Endothelial cell of umbilical vein (primary cell): ENCODE results near the gene S100A7. TPM values are rescaled to one million over a fixed set of nuclear protein-coding genes. Genes with fewer than 3 reads are reported as not detected.

ENCODE experiments used
- BruUV-seq: library from RNA; stranded (reverse); fragments of 400-500 nt; replicated peaks from 2 replicates; lab custom pipeline; 2021; lab: Mats Ljungman, UMichigan
- CTCF ChIA-PET: fragments of 300-600, 350-600 bp; sonication (Branson Sonifier 250); formaldehyde crosslinking; loops from one replicate; lab custom pipeline; 2021; ENCODE audit warnings: antibody characterized with exemption, inconsistent platforms; lab: Charles Lee
- POLR2A ChIA-PET: fragments of 300-600, 350-600 bp; sonication (Branson Sonifier 250); formaldehyde crosslinking; loops from one replicate; lab custom pipeline; 2021; ENCODE audit warnings: antibody characterized with exemption, inconsistent platforms; lab: Charles Lee
- DNase-seq: peaks from one replicate; pipeline ENCODE4 v3.0.0-alpha.2; 2011; ENCODE audit warnings: low read depth, low spot score
- FAIRE-seq: peaks from 2 replicates; lab custom pipeline; 2011; peaks lifted over from hg19 to GRCh38; lab: Jason Lieb, UNC
- H2AFZ ChIP-seq: 2 replicates; pipeline ENCODE4 v1.6.0; 2012; ENCODE audit warnings: low read depth, low read length, control low read depth, inconsistent platforms
- H3K27ac ChIP-seq: 2 replicates; pipeline ENCODE4 v1.5.1; 2011; ENCODE audit warnings: low read depth, mild to moderate bottlenecking, control low read depth, low read length, moderate library complexity; ENCODE audit not compliant: insufficient read depth
- H3K27me3 ChIP-seq, 2 experiments: 2 replicates each; pipeline versions ENCODE4 v1.6.0 to v1.6.1; 2011; ENCODE audit warnings: low read length in 2 of 2, mixed read lengths in 1 of 2; ENCODE audit not compliant: control insufficient read depth in 2 of 2, insufficient read depth in 2 of 2
- H3K36me3 ChIP-seq, 2 experiments: 2 replicates in 1 of 2; 3 replicates in 1 of 2; pipeline ENCODE4 v1.5.1; 2011; ENCODE audit warnings: low read length in 2 of 2, mild to moderate bottlenecking in 1 of 2, moderate library complexity in 1 of 2; ENCODE audit not compliant: control insufficient read depth in 2 of 2, insufficient read depth in 2 of 2; ENCODE audit errors: extremely low read depth in 1 of 2
- H3K4me1 ChIP-seq: 3 replicates; pipeline ENCODE4 v1.5.1; 2011; ENCODE audit warnings: mild to moderate bottlenecking, low read length; ENCODE audit not compliant: control insufficient read depth, insufficient read depth; ENCODE audit errors: extremely low read depth
- H3K4me2 ChIP-seq: 2 replicates; pipeline ENCODE4 v1.6.1; 2011; ENCODE audit warnings: low read length, control low read depth, mixed read lengths; ENCODE audit not compliant: insufficient read depth
- H3K4me3 ChIP-seq, 3 experiments: fragments of 200-600 bp in 1 of 3; sonication (generic), shearing (Covaris generic) in 1 of 3; replicated peaks in 1 of 3; 2 replicates each; pipeline ENCODE4 v1.5.1; 2011 to 2016; ENCODE audit warnings: control low read depth in 3 of 3, low read length in 3 of 3, mild to moderate bottlenecking in 2 of 3, inconsistent platforms in 1 of 3, low read depth in 1 of 3, moderate library complexity in 1 of 3; ENCODE audit not compliant: insufficient read depth in 1 of 3
- H3K79me2 ChIP-seq: 2 replicates; pipeline ENCODE4 v1.6.0; 2012; ENCODE audit warnings: low read length, inconsistent platforms; ENCODE audit not compliant: control insufficient read depth, insufficient read depth
- H3K9ac ChIP-seq: replicated peaks from 2 replicates; pipeline ENCODE3; 2011; ENCODE audit warnings: low read length, control low read depth; ENCODE audit not compliant: insufficient read depth; ENCODE audit errors: extremely low read depth
- H3K9me1 ChIP-seq: replicated peaks from 3 replicates; pipeline ENCODE4 v1.6.0; 2011; ENCODE audit warnings: mild to moderate bottlenecking, low read length; ENCODE audit not compliant: control insufficient read depth, insufficient read depth; ENCODE audit errors: extremely low read depth
- H3K9me3 ChIP-seq: replicated peaks from 2 replicates; pipeline ENCODE4 v1.5.1; 2012; ENCODE audit warnings: low read length, inconsistent platforms; ENCODE audit not compliant: control insufficient read depth, insufficient read depth
- H4K20me1 ChIP-seq: replicated peaks from 2 replicates; pipeline ENCODE3; 2011; ENCODE audit warnings: mild to moderate bottlenecking, low read length; ENCODE audit not compliant: control insufficient read depth, insufficient read depth; ENCODE audit errors: extremely low read depth
- EZH2 ChIP-seq: IDR thresholded peaks from 2 replicates; pipeline ENCODE4 v1.6.1; 2012; ENCODE audit warnings: borderline replicate concordance, low read depth, mild to moderate bottlenecking, moderate library complexity, low read length, inconsistent platforms; ENCODE audit not compliant: severe bottlenecking
- FOS ChIP-seq: IDR thresholded peaks from 2 replicates; pipeline ENCODE4 v1.6.1; 2011; ENCODE audit warnings: mild to moderate bottlenecking, low read length, moderate library complexity, borderline replicate concordance; ENCODE audit not compliant: insufficient read depth
- GATA2 ChIP-seq: IDR thresholded peaks from 2 replicates; pipeline ENCODE4 v1.7.0; 2011; ENCODE audit warnings: low read depth, mild to moderate bottlenecking, moderate library complexity, mixed read lengths, low read length; ENCODE audit not compliant: insufficient read length, insufficient read depth
- JUN ChIP-seq: IDR thresholded peaks from 2 replicates; pipeline ENCODE4 v1.6.1; 2011; ENCODE audit warnings: borderline replicate concordance, low read depth; ENCODE audit not compliant: insufficient read length, insufficient read depth
- POLR2A ChIP-seq: IDR thresholded peaks from 2 replicates; pipeline ENCODE4 v1.6.1; 2012; ENCODE audit warnings: low read depth, mild to moderate bottlenecking, control low read depth, low read length
- POLR2AphosphoS5 ChIP-seq: IDR thresholded peaks from 2 replicates; pipeline ENCODE4 v1.6.1; 2012; ENCODE audit warnings: low read depth, mild to moderate bottlenecking, control low read depth, low read length, moderate library complexity; ENCODE audit not compliant: insufficient read depth
- dilution Hi-C: fragments of 300-500 bp; cut with MboI; formaldehyde crosslinking; loops from one replicate; pipeline ENCODE4 v1.15.0; 2019; ENCODE audit warnings: low sequenced_read_pairs; ENCODE audit not compliant: extremely low pct_ligation_motif_present
- intact Hi-C: fragments of 100-400 bp; cut with micrococcal nuclease; formaldehyde crosslinking; loops from one replicate; pipeline ENCODE4 v1.10.0; 2022
- polyA plus RNA-seq, 4 experiments: library from polyadenylated mRNA; depleted of rRNA in 3 of 4; stranded (reverse) in 3 of 4; unstranded in 1 of 4; fragments of >200 nt; gene quantifications; 2 replicates each; pipeline versions ENCODE4 v1.2.1 to v1.2.3, GENCODE V29; 2011 to 2012; ENCODE audit warnings: missing spikeins in 1 of 4
- total RNA-seq: library from RNA; stranded (reverse); gene quantifications from 2 replicates; pipeline ENCODE4 v1.2.3, GENCODE V29; 2021
- TF ChIP-seq, protein P1 (sequence below), 2 donors: IDR thresholded peaks; 1 replicate in 1 of 2; 2 replicates in 1 of 2; pipeline ENCODE4 v1.5.1; 2011; ENCODE audit warnings: low read length in 2 of 2, mild to moderate bottlenecking in 2 of 2, moderate library complexity in 2 of 2, control low read depth in 1 of 2, inconsistent platforms in 1 of 2, low read depth in 1 of 2; ENCODE audit not compliant: insufficient read depth in 1 of 2; ENCODE audit errors: extremely low read depth in 1 of 2
- TF ChIP-seq, protein P2 (sequence below): IDR thresholded peaks from 2 replicates; pipeline ENCODE4 v1.6.1; 2011; ENCODE audit not compliant: insufficient read depth, insufficient read length

The S100A7 gene
- total and polyA plus RNA-seq, 2 donors (not counting 3 experiments of a cell fraction or from before 2014, with no cell fraction given) = not detected

DNA sequence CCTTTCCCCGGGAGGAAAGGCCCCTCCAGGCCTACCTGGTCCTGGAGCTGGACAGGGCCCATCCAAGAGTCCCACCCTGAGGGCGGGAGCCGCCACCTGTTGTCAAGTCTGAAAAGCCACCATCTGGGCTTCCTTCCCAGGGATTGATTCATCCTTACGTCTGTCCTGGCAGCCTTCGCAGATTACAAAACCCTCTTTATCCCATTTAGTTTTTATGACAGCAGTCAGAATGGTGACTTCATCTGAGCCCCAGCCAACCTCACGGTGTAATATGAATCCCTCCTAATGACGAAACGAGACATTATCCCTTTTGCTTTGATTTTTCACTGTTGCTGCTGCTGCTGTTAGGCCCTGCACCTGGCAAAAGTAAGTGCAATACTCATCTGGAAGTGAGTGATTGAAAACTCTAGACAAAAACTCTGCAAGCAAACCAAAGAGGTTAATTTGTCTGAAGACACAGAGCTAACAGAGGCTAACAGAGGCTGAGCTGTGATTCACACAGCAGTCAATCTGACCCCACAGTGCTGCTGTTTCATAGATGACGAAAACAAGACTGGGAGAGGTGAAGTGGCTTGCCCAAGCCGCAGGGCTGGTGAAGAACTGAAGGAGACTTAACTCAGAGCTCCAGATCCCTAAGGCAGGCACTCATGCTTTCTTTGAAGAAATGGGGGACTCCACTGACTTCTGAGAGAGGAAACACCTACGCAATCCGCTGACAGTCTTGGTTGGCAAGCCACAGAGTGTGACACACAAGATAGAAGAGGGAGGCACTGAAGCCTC, 30.0 kb upstream of the S100A7 start:
- TF ChIP-seq, protein P1, sequence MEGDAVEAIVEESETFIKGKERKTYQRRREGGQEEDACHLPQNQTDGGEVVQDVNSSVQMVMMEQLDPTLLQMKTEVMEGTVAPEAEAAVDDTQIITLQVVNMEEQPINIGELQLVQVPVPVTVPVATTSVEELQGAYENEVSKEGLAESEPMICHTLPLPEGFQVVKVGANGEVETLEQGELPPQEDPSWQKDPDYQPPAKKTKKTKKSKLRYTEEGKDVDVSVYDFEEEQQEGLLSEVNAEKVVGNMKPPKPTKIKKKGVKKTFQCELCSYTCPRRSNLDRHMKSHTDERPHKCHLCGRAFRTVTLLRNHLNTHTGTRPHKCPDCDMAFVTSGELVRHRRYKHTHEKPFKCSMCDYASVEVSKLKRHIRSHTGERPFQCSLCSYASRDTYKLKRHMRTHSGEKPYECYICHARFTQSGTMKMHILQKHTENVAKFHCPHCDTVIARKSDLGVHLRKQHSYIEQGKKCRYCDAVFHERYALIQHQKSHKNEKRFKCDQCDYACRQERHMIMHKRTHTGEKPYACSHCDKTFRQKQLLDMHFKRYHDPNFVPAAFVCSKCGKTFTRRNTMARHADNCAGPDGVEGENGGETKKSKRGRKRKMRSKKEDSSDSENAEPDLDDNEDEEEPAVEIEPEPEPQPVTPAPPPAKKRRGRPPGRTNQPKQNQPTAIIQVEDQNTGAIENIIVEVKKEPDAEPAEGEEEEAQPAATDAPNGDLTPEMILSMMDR (IDR thresholded peaks at IDR 0.05; ENCODE audit: extremely low read depth in 1 of 2, insufficient read depth in 1 of 2, low read depth in 1 of 2, low read length in 2 of 2) = no peak
- TF ChIP-seq EZH2 (no peak), FOS (no peak), GATA2 (no peak), JUN (no peak), POLR2A (no peak), POLR2AphosphoS5 (no peak)
- TF ChIP-seq, protein P2, sequence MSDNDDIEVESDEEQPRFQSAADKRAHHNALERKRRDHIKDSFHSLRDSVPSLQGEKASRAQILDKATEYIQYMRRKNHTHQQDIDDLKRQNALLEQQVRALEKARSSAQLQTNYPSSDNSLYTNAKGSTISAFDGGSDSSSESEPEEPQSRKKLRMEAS = no peak
- peaks cover 7 to 8% of the 10 kb centered on the region in 2 experiments for H3K27me3 ChIP-seq
- H2AFZ ChIP-seq = no peak overlapping the region
- no peaks in the 10 kb centered on the region for H3K36me3 ChIP-seq
- ChIA-PET POLR2A (no interaction called here), CTCF (interaction anchor here (6.4 kb wide), 1 partner anchor 136 kb away, joined by 331 read pairs; the partner anchor contains the start of genes PGLYRP4 and S100A9)
- FAIRE-seq (no peak), DNase-seq (no peak)
- H3K9me3 ChIP-seq = no peaks in the 10 kb centered on the region
- no peaks in the 10 kb centered on the region for H3K4me1 ChIP-seq
- no peak overlapping the region for H3K4me2 ChIP-seq
- no peak overlapping the region for H3K27ac ChIP-seq
- H3K9ac ChIP-seq = no peak overlapping the region
- H3K4me3 ChIP-seq = no peak overlapping the region
- dilution Hi-C loops = no loop called here
- no peaks in the 10 kb centered on the region for H3K9me1 ChIP-seq
- intact Hi-C loops = no loop called here
- no peaks in the 10 kb centered on the region for H3K79me2 ChIP-seq
- H4K20me1 ChIP-seq = no peaks in the 10 kb centered on the region
- no TSS peak for BruUV-seq
